Astrocyte (in vitro differentiated cells and primary cell): ENCODE results near the gene C11orf91.

Experiments
- EZH2 ChIP-seq: IDR thresholded peaks from 2 replicates; pipeline ENCODE4 v1.6.1; 2012; ENCODE audit warnings: mild to moderate bottlenecking, low read length, inconsistent platforms; ENCODE audit not compliant: insufficient read depth
- TF ChIP-seq, protein P1 (sequence below): IDR thresholded peaks from 2 replicates; pipeline ENCODE4 v1.5.1; 2011; ENCODE audit warnings: low read depth, mild to moderate bottlenecking, inconsistent platforms, low read length, moderate library complexity; ENCODE audit not compliant: insufficient read depth

DNA sequence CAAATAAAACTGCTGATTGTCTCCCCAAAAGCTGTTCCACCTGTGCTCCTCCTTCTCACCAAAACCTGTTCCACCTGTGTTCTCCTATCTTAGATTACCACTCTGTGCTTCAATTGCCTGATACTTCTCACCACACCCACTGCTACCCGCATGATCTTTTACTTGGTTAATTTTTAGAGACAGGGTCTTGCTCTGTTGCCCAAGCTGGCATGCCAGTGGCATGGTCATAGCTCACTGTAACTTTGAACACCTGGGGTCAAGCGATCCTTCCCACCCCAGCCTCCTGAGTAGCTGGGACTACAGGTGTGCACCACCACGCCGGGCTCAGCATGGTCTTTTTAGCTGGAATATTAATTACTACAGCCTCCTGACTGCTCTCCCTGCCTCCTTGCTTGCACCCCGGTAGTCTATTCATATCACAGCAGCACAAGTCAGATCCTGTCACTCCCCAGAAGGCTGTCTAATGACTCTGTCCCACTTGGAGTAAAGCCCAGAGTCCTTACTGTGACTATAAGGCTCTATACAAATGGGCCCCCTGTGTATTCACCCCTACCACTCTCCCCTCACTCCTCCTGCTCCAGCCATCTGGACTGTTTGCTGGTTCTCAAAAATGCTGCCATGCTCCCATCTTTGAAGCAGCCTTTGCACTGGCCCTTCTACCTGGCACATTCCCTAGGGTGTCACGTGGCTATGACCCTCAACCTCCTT lies 3.5 kb downstream of the C11orf91 start:
- TF ChIP-seq, protein P1, sequence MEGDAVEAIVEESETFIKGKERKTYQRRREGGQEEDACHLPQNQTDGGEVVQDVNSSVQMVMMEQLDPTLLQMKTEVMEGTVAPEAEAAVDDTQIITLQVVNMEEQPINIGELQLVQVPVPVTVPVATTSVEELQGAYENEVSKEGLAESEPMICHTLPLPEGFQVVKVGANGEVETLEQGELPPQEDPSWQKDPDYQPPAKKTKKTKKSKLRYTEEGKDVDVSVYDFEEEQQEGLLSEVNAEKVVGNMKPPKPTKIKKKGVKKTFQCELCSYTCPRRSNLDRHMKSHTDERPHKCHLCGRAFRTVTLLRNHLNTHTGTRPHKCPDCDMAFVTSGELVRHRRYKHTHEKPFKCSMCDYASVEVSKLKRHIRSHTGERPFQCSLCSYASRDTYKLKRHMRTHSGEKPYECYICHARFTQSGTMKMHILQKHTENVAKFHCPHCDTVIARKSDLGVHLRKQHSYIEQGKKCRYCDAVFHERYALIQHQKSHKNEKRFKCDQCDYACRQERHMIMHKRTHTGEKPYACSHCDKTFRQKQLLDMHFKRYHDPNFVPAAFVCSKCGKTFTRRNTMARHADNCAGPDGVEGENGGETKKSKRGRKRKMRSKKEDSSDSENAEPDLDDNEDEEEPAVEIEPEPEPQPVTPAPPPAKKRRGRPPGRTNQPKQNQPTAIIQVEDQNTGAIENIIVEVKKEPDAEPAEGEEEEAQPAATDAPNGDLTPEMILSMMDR: no peak
- no peak for TF ChIP-seq EZH2
